ENCODE data around the gene XRRA1. TPM values are rescaled to one million over a fixed set of nuclear protein-coding genes. Genes with fewer than 3 reads are reported as not detected.
"Not testable (repeated sequence)": the region's sequence is repeated elsewhere in the genome, so short reads cannot be mapped to it uniquely, and the experiment has no call there.

XRRA1 gene
- total and polyA plus RNA-seq, 4 donors: 9.9 to 12.5 (median 11.2) TPM

- Histone ChIP-seq H3K4me3 (ENCODE audit: low read depth, low read length) (no peak overlapping the region), H3K27ac (ENCODE audit: low read depth, low read length) (no peak overlapping the region), H3K36me3 (ENCODE audit: control insufficient read depth, insufficient read depth, low read length) (peaks cover 48% of the 10 kb centered on the region), H3K9me3 (ENCODE audit: control insufficient read depth, insufficient read depth, low read length) (no peaks in the 10 kb centered on the region), H3K27me3 (ENCODE audit: control insufficient read depth, insufficient read depth, low read length) (no peaks in the 10 kb centered on the region), H3K4me1 (ENCODE audit: control insufficient read depth, insufficient read depth, low read length) (no peaks in the 10 kb centered on the region)
- 88% methylated on average over 3 of the region's 3 CpGs for WGBS (ENCODE audit: insufficient coverage)
- no peak for DNase-seq (ENCODE audit: low read depth in 4 of 6, low spot score in 6 of 6)
Measured at GRCh38 chr11:74844072-74844471, 104.8 kb downstream of the XRRA1 start.

GRCh38 chr11:74842967-74843366, 105.9 kb downstream of the XRRA1 start:
- WGBS (ENCODE audit: insufficient coverage): 97% methylated on average over 13 of the region's 13 CpGs
- Histone ChIP-seq H3K4me3 (ENCODE audit: low read depth, low read length) (no peak overlapping the region), H3K4me1 (ENCODE audit: control insufficient read depth, insufficient read depth, low read length) (no peaks in the 10 kb centered on the region), H3K27ac (ENCODE audit: low read depth, low read length) (no peak overlapping the region), H3K27me3 (ENCODE audit: control insufficient read depth, insufficient read depth, low read length) (no peaks in the 10 kb centered on the region), H3K36me3 (ENCODE audit: control insufficient read depth, insufficient read depth, low read length) (peaks cover 44% of the 10 kb centered on the region), H3K9me3 (ENCODE audit: control insufficient read depth, insufficient read depth, low read length) (no peaks in the 10 kb centered on the region)
- no peak for DNase-seq (ENCODE audit: low read depth in 4 of 6, low spot score in 6 of 6)

- peaks cover 47% of the 10 kb centered on the region for H3K36me3 ChIP-seq (ENCODE audit: control insufficient read depth, insufficient read depth, low read length)
- H3K4me1 ChIP-seq (ENCODE audit: control insufficient read depth, insufficient read depth, low read length): no peaks in the 10 kb centered on the region
- H3K27ac ChIP-seq (ENCODE audit: low read depth, low read length): no peak overlapping the region
- WGBS (ENCODE audit: insufficient coverage): no CpG with 5 or more reads among the region's 2 CpGs
- no peak for DNase-seq (ENCODE audit: low read depth in 4 of 6, low spot score in 6 of 6)
- no peaks in the 10 kb centered on the region for H3K27me3 ChIP-seq (ENCODE audit: control insufficient read depth, insufficient read depth, low read length)
- H3K9me3 ChIP-seq (ENCODE audit: control insufficient read depth, insufficient read depth, low read length): no peaks in the 10 kb centered on the region
- H3K4me3 ChIP-seq (ENCODE audit: low read depth, low read length): no peak overlapping the region
Measured at GRCh38 chr11:74840486-74840885, 108.4 kb downstream of the XRRA1 start.

DNA sequence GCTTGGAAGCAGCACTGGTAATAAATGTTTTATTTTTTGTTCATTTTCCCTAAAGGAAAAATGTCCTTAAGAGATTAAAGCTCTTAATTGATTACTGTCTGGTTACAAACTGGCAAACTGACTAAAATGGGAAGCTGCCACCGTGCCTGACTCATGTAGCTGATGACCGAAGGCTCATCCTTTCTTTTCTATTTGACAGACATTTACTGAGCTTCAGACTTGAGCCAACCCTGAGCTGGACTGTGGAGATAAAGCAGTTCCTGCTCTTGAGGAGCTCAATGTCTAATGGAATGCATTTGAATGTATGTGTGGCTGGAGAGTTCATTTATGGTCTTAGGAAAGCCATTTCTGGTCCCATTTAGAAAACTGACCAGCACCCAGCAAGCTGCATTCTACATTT, 108.9 kb downstream of the XRRA1 start:
- peaks cover 49% of the 10 kb centered on the region for H3K36me3 ChIP-seq (ENCODE audit: control insufficient read depth, insufficient read depth, low read length)
- DNase-seq (ENCODE audit: low read depth in 4 of 6, low spot score in 6 of 6): no peak
- H3K27ac ChIP-seq (ENCODE audit: low read depth, low read length): no peak overlapping the region
- no CpG with 5 or more reads among the region's 2 CpGs for WGBS (ENCODE audit: insufficient coverage)
- H3K4me3 ChIP-seq (ENCODE audit: low read depth, low read length): no peak overlapping the region
- no peaks in the 10 kb centered on the region for H3K9me3 ChIP-seq (ENCODE audit: control insufficient read depth, insufficient read depth, low read length)
- H3K27me3 ChIP-seq (ENCODE audit: control insufficient read depth, insufficient read depth, low read length): no peaks in the 10 kb centered on the region
- H3K4me1 ChIP-seq (ENCODE audit: control insufficient read depth, insufficient read depth, low read length): no peaks in the 10 kb centered on the region

- Histone ChIP-seq H3K36me3 (ENCODE audit: control insufficient read depth, insufficient read depth, low read length) (peaks cover 48% of the 10 kb centered on the region), H3K4me1 (ENCODE audit: control insufficient read depth, insufficient read depth, low read length) (no peaks in the 10 kb centered on the region), H3K27me3 (ENCODE audit: control insufficient read depth, insufficient read depth, low read length) (no peaks in the 10 kb centered on the region), H3K27ac (ENCODE audit: low read depth, low read length) (no peak overlapping the region), H3K4me3 (ENCODE audit: low read depth, low read length) (no peak overlapping the region), H3K9me3 (ENCODE audit: control insufficient read depth, insufficient read depth, low read length) (no peaks in the 10 kb centered on the region)
- WGBS (ENCODE audit: insufficient coverage): no CpG with 5 or more reads among the region's 1 CpG
- DNase-seq (ENCODE audit: low read depth in 4 of 6, low spot score in 6 of 6): no peak
Measured at GRCh38 chr11:74839446-74839845, 109.4 kb downstream of the XRRA1 start.

DNA sequence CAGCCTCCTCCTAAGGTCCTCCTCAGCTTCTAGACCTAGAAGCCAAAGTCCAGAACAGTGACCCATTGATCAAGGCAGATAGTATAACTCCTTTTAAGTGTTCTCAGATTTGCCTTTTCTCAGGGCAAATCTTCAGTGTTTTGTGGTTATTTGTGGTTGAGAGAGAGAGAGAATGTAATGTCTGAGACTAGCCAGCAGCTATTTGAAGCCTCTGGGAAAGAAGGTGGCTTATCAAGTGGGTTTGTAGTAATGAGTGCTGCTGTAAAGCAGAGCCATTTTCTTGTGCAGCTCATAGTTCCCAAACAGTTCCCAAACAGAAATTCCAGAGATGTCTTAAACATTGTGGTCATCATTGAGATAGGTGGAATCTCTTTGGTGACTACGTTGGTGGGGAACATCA, 110.7 kb downstream of the XRRA1 start:
- no CpG with 5 or more reads among the region's 1 CpG for WGBS (ENCODE audit: insufficient coverage)
- peaks cover 36% of the 10 kb centered on the region for H3K36me3 ChIP-seq (ENCODE audit: control insufficient read depth, insufficient read depth, low read length)

DNA sequence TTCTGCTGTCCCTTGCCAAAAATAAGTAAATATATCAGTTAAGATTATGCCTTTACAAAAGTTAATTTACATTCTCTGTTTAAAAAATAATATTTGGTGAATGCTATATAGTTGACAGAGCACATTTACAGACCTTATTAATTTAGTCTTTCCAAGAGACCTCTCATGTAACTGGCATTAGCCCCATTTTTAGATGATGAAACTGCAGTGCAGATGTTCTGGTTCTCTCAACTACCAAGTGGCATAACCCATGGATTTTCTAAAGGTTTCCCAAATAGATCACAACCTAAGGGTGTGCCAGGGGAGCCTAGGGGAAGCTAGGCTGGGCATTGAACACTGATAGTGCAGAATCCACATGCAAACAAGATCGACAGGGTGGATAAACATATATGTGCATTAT, 111.7 kb downstream of the XRRA1 start:
- H3K9me3 ChIP-seq (ENCODE audit: control insufficient read depth, insufficient read depth, low read length): no peaks in the 10 kb centered on the region
- H3K27me3 ChIP-seq (ENCODE audit: control insufficient read depth, insufficient read depth, low read length): no peaks in the 10 kb centered on the region
- no peak for DNase-seq (ENCODE audit: low read depth in 4 of 6, low spot score in 6 of 6)
- H3K36me3 ChIP-seq (ENCODE audit: control insufficient read depth, insufficient read depth, low read length): peaks cover 27% of the 10 kb centered on the region
- no CpG with 5 or more reads among the region's 1 CpG for WGBS (ENCODE audit: insufficient coverage)
- no peak overlapping the region for H3K4me3 ChIP-seq (ENCODE audit: low read depth, low read length)
- no peaks in the 10 kb centered on the region for H3K4me1 ChIP-seq (ENCODE audit: control insufficient read depth, insufficient read depth, low read length)
- no peak overlapping the region for H3K27ac ChIP-seq (ENCODE audit: low read depth, low read length)

More for the DNA sequence above, 110.7 kb downstream of the XRRA1 start:
- no peaks in the 10 kb centered on the region for H3K27me3 ChIP-seq (ENCODE audit: control insufficient read depth, insufficient read depth, low read length)
- H3K9me3 ChIP-seq (ENCODE audit: control insufficient read depth, insufficient read depth, low read length): no peaks in the 10 kb centered on the region
- no peak overlapping the region for H3K4me3 ChIP-seq (ENCODE audit: low read depth, low read length)
- H3K27ac ChIP-seq (ENCODE audit: low read depth, low read length): no peak overlapping the region
- no peak for DNase-seq (ENCODE audit: low read depth in 4 of 6, low spot score in 6 of 6)
- H3K4me1 ChIP-seq (ENCODE audit: control insufficient read depth, insufficient read depth, low read length): no peaks in the 10 kb centered on the region

DNA sequence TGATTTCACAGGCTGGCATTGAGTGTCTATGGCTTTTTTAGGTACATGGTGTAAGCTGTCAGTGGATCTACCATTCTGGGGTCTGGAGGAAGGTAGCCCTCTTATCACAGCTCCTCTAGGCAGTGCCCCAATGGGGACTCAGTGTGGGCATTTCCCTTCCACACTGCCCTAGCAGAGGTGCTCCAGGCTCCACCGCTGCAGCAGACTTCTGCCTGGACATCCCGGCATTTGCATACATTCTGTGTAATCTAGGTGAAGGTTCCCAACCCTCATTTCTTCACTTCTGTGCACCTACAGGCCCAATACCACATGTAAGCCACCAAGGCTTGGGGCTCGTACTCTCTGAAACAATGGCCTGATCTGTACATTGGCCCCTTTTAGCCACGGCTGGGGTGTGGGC, 122.0 kb downstream of the XRRA1 start:
- Histone ChIP-seq H3K27ac (ENCODE audit: low read depth, low read length) (no peak overlapping the region), H3K4me1 (ENCODE audit: control insufficient read depth, insufficient read depth, low read length) (no peaks in the 10 kb centered on the region), H3K27me3 (ENCODE audit: control insufficient read depth, insufficient read depth, low read length) (no peaks in the 10 kb centered on the region), H3K36me3 (ENCODE audit: control insufficient read depth, insufficient read depth, low read length) (peaks cover 7% of the 10 kb centered on the region), H3K9me3 (ENCODE audit: control insufficient read depth, insufficient read depth, low read length) (peaks cover 10% of the 10 kb centered on the region), H3K4me3 (ENCODE audit: low read depth, low read length) (no peak overlapping the region)
- DNase-seq (ENCODE audit: low read depth in 4 of 6, low spot score in 6 of 6): no peak
- 100% methylated on average over 2 of the region's 4 CpGs for WGBS (ENCODE audit: insufficient coverage)

DNA sequence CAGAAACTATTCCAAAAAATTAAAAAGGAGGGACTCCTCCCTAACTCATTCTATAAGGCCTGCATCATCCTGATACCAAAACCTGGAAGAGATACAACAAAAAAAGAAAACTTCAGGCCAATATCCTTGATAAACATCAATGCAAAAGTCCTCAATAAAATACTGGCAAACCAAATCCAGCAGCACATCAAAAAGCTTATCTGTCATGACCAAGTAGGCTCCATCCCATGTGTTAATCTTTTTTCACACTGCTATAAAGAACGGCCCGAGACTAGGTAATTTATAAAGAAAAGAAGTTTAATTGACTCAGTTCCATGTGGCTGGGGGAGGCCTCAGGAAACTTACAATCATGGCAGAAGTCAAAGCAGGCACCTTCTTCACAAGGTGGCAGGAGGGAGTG, 123.3 kb downstream of the XRRA1 start:
- H3K9me3 ChIP-seq (ENCODE audit: control insufficient read depth, insufficient read depth, low read length): peaks cover 10% of the 10 kb centered on the region
- not testable (repeated sequence) for H3K36me3 ChIP-seq (ENCODE audit: control insufficient read depth, insufficient read depth, low read length); H3K27me3 ChIP-seq (ENCODE audit: control insufficient read depth, insufficient read depth, low read length); H3K4me3 ChIP-seq (ENCODE audit: low read depth, low read length); H3K27ac ChIP-seq (ENCODE audit: low read depth, low read length); H3K4me1 ChIP-seq (ENCODE audit: control insufficient read depth, insufficient read depth, low read length); DNase-seq (ENCODE audit: low read depth in 4 of 6, low spot score in 6 of 6)
- WGBS (ENCODE audit: insufficient coverage): no CpG with 5 or more reads among the region's 2 CpGs

- no peak overlapping the region for H3K4me3 ChIP-seq (ENCODE audit: low read depth, low read length)
- DNase-seq (ENCODE audit: low read depth in 4 of 6, low spot score in 6 of 6): no peak
- H3K36me3 ChIP-seq (ENCODE audit: control insufficient read depth, insufficient read depth, low read length): peaks cover 7% of the 10 kb centered on the region
- H3K27me3 ChIP-seq (ENCODE audit: control insufficient read depth, insufficient read depth, low read length): no peaks in the 10 kb centered on the region
- no peak overlapping the region for H3K27ac ChIP-seq (ENCODE audit: low read depth, low read length)
- no peaks in the 10 kb centered on the region for H3K4me1 ChIP-seq (ENCODE audit: control insufficient read depth, insufficient read depth, low read length)
- H3K9me3 ChIP-seq (ENCODE audit: control insufficient read depth, insufficient read depth, low read length): peaks cover 10% of the 10 kb centered on the region
- WGBS (ENCODE audit: insufficient coverage): no CpG with 5 or more reads among the region's 1 CpG
Measured at GRCh38 chr11:74824285-74824982, 124.5 kb downstream of the XRRA1 start.
